HG03103 (cell line): ENCODE results near the gene RAB11FIP3.

Experiments
- ATAC-seq: cut with Tn5 transposase; IDR thresholded peaks from one replicate; pipeline ENCODE4 v1.9.1; 2021; ENCODE audit warnings: low read depth; ENCODE audit not compliant: unreplicated experiment

The RAB11FIP3 gene

GRCh38 chr16:513950-514349, 88.5 kb downstream of the RAB11FIP3 start:
- no peak for ATAC-seq

- ATAC-seq, result no peak
These were observed 89.9 kb downstream of the RAB11FIP3 start for GRCh38 chr16:515175-515938.

- no peak for ATAC-seq
These were observed 90.4 kb downstream of the RAB11FIP3 start for GRCh38 chr16:515939-516226.

- ATAC-seq, result no peak
These were observed 90.9 kb downstream of the RAB11FIP3 start for GRCh38 chr16:516301-516700.

- ATAC-seq, result no peak
These were observed 93.4 kb downstream of the RAB11FIP3 start for GRCh38 chr16:518858-519257.

GRCh38 chr16:519425-519824, 94.0 kb downstream of the RAB11FIP3 start:
- no peak for ATAC-seq

GRCh38 chr16:519841-520687, 94.6 kb downstream of the RAB11FIP3 start:
- ATAC-seq, result no peak

GRCh38 chr16:520847-521246, 95.4 kb downstream of the RAB11FIP3 start:
- ATAC-seq, result no peak

GRCh38 chr16:521381-522210, 96.1 kb downstream of the RAB11FIP3 start:
- no peak for ATAC-seq

- ATAC-seq, result no peak
These were observed 97.1 kb downstream of the RAB11FIP3 start for GRCh38 chr16:522320-523096.

- ATAC-seq, result no peak
These were observed 97.8 kb downstream of the RAB11FIP3 start for GRCh38 chr16:523097-523741.

- no peak for ATAC-seq
These were observed 99.0 kb downstream of the RAB11FIP3 start for GRCh38 chr16:524274-525040.

GRCh38 chr16:525123-525519, 99.7 kb downstream of the RAB11FIP3 start:
- ATAC-seq, result no peak

GRCh38 chr16:525520-526180, 100.2 kb downstream of the RAB11FIP3 start:
- no peak for ATAC-seq

GRCh38 chr16:526181-527014, 100.9 kb downstream of the RAB11FIP3 start:
- no peak for ATAC-seq

GRCh38 chr16:527015-527903, 101.8 kb downstream of the RAB11FIP3 start, which contains the start of gene CAPN15:
Gene CAPN15, plus strand, starts transcription at chr16:527712. Its CDS starts 19,127 bp downstream, at chr16:546839.
- peak; percentile 56 for ATAC-seq
